Astrocyte (in vitro differentiated cells and primary cell): ENCODE results near the gene HIVEP2. TPM values are rescaled to one million over a fixed set of nuclear protein-coding genes. Genes with fewer than 3 reads are reported as not detected.

ENCODE experiments used
- DNase-seq: peaks from one replicate; pipeline ENCODE4 v3.0.0-alpha.2; 2010; ENCODE audit warnings: low read depth
- FAIRE-seq: peaks from 2 replicates; lab custom pipeline; 2011; peaks lifted over from hg19 to GRCh38; lab: Jason Lieb, UNC
- H2AFZ ChIP-seq: 2 replicates; pipeline ENCODE4 v1.6.0; 2012; ENCODE audit warnings: low read depth, low read length, inconsistent platforms
- H3K27ac ChIP-seq: 2 replicates; pipeline ENCODE4 v1.5.1; 2011; ENCODE audit warnings: low read depth, low read length, inconsistent platforms
- H3K27me3 ChIP-seq: 2 replicates; pipeline ENCODE4 v1.6.0; 2011; ENCODE audit warnings: low read length, inconsistent platforms; ENCODE audit not compliant: insufficient read depth
- H3K36me3 ChIP-seq: 2 replicates; pipeline ENCODE4 v1.5.1; 2011; ENCODE audit warnings: low read length, inconsistent platforms; ENCODE audit not compliant: insufficient read depth
- H3K4me1 ChIP-seq: 2 replicates; pipeline ENCODE4 v1.5.1; 2011; ENCODE audit warnings: low read length, inconsistent platforms; ENCODE audit not compliant: insufficient read depth
- H3K4me2 ChIP-seq: 2 replicates; pipeline ENCODE4 v1.6.0; 2012; ENCODE audit warnings: low read length, inconsistent platforms
- H3K4me3 ChIP-seq: 2 replicates; pipeline ENCODE4 v1.5.1; 2011; ENCODE audit warnings: low read depth, mild to moderate bottlenecking, low read length, inconsistent platforms; ENCODE audit not compliant: insufficient read depth
- H3K79me2 ChIP-seq: 2 replicates; pipeline ENCODE4 v1.6.0; 2012; ENCODE audit warnings: mild to moderate bottlenecking, low read length, inconsistent platforms; ENCODE audit not compliant: insufficient read depth
- H3K9ac ChIP-seq: 2 replicates; pipeline ENCODE4 v1.6.0; 2012; ENCODE audit warnings: mild to moderate bottlenecking, low read length, inconsistent platforms
- H3K9me3 ChIP-seq: 2 replicates; pipeline ENCODE4 v1.5.1; 2012; ENCODE audit warnings: low read depth, mild to moderate bottlenecking, low read length, inconsistent platforms; ENCODE audit not compliant: insufficient read depth
- H4K20me1 ChIP-seq: 2 replicates; pipeline ENCODE4 v1.6.0; 2012; ENCODE audit warnings: low read length, inconsistent platforms; ENCODE audit not compliant: insufficient read depth
- H3K27ac Mint-ChIP-seq: one replicate; pipeline ENCODE4 v1.8.0; 2021; ENCODE audit warnings: mild to moderate bottlenecking, mixed read lengths; ENCODE audit not compliant: unreplicated experiment
- H3K27me3 Mint-ChIP-seq: one replicate; pipeline ENCODE4 v1.8.0; 2021; ENCODE audit warnings: low read depth, mixed read lengths; ENCODE audit not compliant: unreplicated experiment
- H3K36me3 Mint-ChIP-seq: one replicate; pipeline ENCODE4 v1.8.0; 2021; ENCODE audit warnings: low read depth, mixed read lengths; ENCODE audit not compliant: unreplicated experiment
- H3K4me1 Mint-ChIP-seq: one replicate; pipeline ENCODE4 v1.8.0; 2021; ENCODE audit warnings: low read depth, mixed read lengths; ENCODE audit not compliant: unreplicated experiment
- H3K4me3 Mint-ChIP-seq: one replicate; pipeline ENCODE4 v1.8.0; 2021; ENCODE audit warnings: mild to moderate bottlenecking, moderate library complexity, mixed read lengths; ENCODE audit not compliant: unreplicated experiment
- H3K9me3 Mint-ChIP-seq: one replicate; pipeline ENCODE4 v1.8.0; 2021; ENCODE audit warnings: mild to moderate bottlenecking, mixed read lengths; ENCODE audit not compliant: unreplicated experiment
- EZH2 ChIP-seq: IDR thresholded peaks from 2 replicates; pipeline ENCODE4 v1.6.1; 2012; ENCODE audit warnings: mild to moderate bottlenecking, low read length, inconsistent platforms; ENCODE audit not compliant: insufficient read depth
- total RNA-seq: library from RNA; stranded (reverse); gene quantifications from 2 replicates; pipeline ENCODE4 v1.2.1, GENCODE V29; 2021
- TF ChIP-seq, protein P1 (sequence below): IDR thresholded peaks from 2 replicates; pipeline ENCODE4 v1.5.1; 2011; ENCODE audit warnings: low read depth, mild to moderate bottlenecking, inconsistent platforms, low read length, moderate library complexity; ENCODE audit not compliant: insufficient read depth

Gene HIVEP2
- total RNA-seq, 1 donor from 2014 or later, result 21.2 TPM

DNA sequence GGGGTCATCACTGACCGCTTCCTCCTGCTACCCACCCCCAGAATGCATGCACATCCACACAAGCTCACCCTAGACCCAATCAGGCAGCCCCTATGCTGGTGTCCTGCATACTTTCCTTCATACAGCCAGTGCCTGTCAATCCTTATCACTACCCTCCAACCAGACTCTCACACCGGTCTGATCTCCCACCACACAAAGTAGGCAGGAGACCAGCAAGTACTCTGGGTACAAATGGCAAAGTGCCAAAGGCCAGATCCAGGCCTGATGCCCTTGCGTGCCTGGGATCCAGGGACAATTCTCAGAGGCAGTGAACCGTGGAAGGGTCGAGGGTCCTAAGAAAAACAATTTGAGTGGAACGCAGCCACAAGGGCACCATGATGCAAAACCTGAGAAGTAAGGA, 114.2 kb downstream of the HIVEP2 start:
- Histone ChIP-seq H3K4me1 (peaks cover 16% of the 10 kb centered on the region), H3K36me3 (no peaks in the 10 kb centered on the region), H3K27me3 (no peaks in the 10 kb centered on the region), H3K4me3 (no peak overlapping the region), H3K4me2 (no peak overlapping the region), H3K27ac (no peak overlapping the region), H2AFZ (no peak overlapping the region), H3K9me3 (no peaks in the 10 kb centered on the region), H3K9ac (no peak overlapping the region), H4K20me1 (no peaks in the 10 kb centered on the region), H3K79me2 (peaks cover 19% of the 10 kb centered on the region)
- peaks cover 38% of the 10 kb centered on the region for H3K4me1 Mint-ChIP-seq
- no peak overlapping the region for H3K4me3 Mint-ChIP-seq
- H3K27ac Mint-ChIP-seq, result no peak overlapping the region
- no peaks in the 10 kb centered on the region for H3K9me3 Mint-ChIP-seq
- TF ChIP-seq, protein P1, sequence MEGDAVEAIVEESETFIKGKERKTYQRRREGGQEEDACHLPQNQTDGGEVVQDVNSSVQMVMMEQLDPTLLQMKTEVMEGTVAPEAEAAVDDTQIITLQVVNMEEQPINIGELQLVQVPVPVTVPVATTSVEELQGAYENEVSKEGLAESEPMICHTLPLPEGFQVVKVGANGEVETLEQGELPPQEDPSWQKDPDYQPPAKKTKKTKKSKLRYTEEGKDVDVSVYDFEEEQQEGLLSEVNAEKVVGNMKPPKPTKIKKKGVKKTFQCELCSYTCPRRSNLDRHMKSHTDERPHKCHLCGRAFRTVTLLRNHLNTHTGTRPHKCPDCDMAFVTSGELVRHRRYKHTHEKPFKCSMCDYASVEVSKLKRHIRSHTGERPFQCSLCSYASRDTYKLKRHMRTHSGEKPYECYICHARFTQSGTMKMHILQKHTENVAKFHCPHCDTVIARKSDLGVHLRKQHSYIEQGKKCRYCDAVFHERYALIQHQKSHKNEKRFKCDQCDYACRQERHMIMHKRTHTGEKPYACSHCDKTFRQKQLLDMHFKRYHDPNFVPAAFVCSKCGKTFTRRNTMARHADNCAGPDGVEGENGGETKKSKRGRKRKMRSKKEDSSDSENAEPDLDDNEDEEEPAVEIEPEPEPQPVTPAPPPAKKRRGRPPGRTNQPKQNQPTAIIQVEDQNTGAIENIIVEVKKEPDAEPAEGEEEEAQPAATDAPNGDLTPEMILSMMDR, result no peak
- no peak for TF ChIP-seq EZH2
- no peak for FAIRE-seq
- no peaks in the 10 kb centered on the region for H3K27me3 Mint-ChIP-seq
- DNase-seq, result no peak
- H3K36me3 Mint-ChIP-seq, result peaks cover 2% of the 10 kb centered on the region

DNA sequence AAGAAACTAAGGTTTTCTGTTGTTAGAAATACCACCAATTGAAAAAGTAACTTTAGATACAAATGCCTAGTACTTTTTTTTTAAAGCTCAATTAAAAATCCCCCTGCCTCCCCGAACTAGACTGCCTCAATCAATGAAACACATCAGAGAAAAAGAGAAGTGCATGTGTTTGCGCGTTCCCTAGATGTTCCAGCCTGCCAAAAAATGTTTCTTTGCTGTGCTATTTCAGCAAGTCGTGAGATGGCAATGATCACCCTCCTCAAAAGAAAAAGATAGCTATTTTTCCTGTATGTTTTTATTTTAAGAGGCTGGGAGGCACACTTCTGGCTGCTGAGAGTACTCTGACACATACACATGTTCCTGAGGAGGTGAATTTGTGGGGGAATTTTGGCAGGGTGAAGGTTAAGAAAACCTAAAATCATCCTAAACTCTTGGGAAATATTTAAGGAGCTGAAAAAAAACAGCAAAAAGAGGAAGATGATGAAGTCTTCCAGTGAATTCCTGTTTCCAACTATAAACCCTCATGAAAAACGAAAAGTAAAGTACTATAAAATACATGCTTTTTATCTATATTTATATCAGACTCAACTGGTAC, 114.8 kb downstream of the HIVEP2 start:
- Mint-ChIP-seq H3K27me3 (no peaks in the 10 kb centered on the region), H3K27ac (no peak overlapping the region), H3K36me3 (peaks cover 2% of the 10 kb centered on the region), H3K9me3 (no peaks in the 10 kb centered on the region), H3K4me1 (peaks cover 35% of the 10 kb centered on the region), H3K4me3 (no peak overlapping the region)
- no peak overlapping the region for H3K9ac ChIP-seq
- H4K20me1 ChIP-seq, result no peaks in the 10 kb centered on the region
- peaks cover 16% of the 10 kb centered on the region for H3K4me1 ChIP-seq
- no peak overlapping the region for H3K4me3 ChIP-seq
- H2AFZ ChIP-seq, result no peak overlapping the region
- no peak overlapping the region for H3K27ac ChIP-seq
- DNase-seq (no peak), FAIRE-seq (no peak)
- H3K36me3 ChIP-seq, result no peaks in the 10 kb centered on the region
- no peaks in the 10 kb centered on the region for H3K9me3 ChIP-seq
- H3K27me3 ChIP-seq, result no peaks in the 10 kb centered on the region
- TF ChIP-seq, protein P1, result no peak
- TF ChIP-seq EZH2, result no peak
- no peak overlapping the region for H3K4me2 ChIP-seq
- peaks cover 14% of the 10 kb centered on the region for H3K79me2 ChIP-seq

DNA sequence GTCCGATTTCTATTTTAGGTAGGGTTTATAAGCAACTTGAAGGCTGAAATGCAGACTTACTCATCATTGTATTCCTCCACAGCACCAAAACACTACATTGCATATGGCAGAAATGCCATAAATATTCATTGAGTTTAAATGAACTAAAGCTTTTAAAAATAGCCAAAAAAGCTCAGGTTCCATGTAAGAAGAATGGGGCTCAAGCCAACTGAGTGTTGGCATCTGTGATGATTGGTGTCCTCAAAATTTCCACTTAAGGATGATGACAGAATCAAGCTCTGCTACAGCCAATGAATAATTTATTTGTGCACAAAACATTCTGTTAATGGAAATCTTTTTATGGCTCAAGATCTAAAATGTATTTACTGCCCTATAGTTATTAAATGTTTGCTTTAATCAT, 115.4 kb downstream of the HIVEP2 start:
- H2AFZ ChIP-seq, result no peak overlapping the region
- Mint-ChIP-seq H3K27me3 (no peaks in the 10 kb centered on the region), H3K4me3 (no peak overlapping the region), H3K9me3 (no peaks in the 10 kb centered on the region), H3K27ac (no peak overlapping the region), H3K4me1 (peaks cover 35% of the 10 kb centered on the region), H3K36me3 (peaks cover 2% of the 10 kb centered on the region)
- no peaks in the 10 kb centered on the region for H4K20me1 ChIP-seq
- H3K36me3 ChIP-seq, result no peaks in the 10 kb centered on the region
- no peaks in the 10 kb centered on the region for H3K27me3 ChIP-seq
- no peaks in the 10 kb centered on the region for H3K9me3 ChIP-seq
- H3K4me2 ChIP-seq, result no peak overlapping the region
- peaks cover 11% of the 10 kb centered on the region for H3K79me2 ChIP-seq
- H3K27ac ChIP-seq, result no peak overlapping the region
- FAIRE-seq (peak; percentile 5), DNase-seq (no peak)
- no peak overlapping the region for H3K9ac ChIP-seq
- H3K4me3 ChIP-seq, result no peak overlapping the region
- peaks cover 16% of the 10 kb centered on the region for H3K4me1 ChIP-seq
- no peak for TF ChIP-seq EZH2
- TF ChIP-seq, protein P1, result no peak
